SW480 (cell line): Measurements from ENCODE around the gene AAK1.

Experiments used
- DNase-seq: peaks from one replicate; pipeline ENCODE4 v3.0.0-alpha.2; 2016; ENCODE audit warnings: low spot score

AAK1 gene

GRCh38 chr2:69535817-69536241, 107.7 kb downstream of the AAK1 start:
- DNase-seq = no peak

GRCh38 chr2:69531186-69531585, 112.4 kb downstream of the AAK1 start:
- no peak for DNase-seq

GRCh38 chr2:69529480-69529879, 114.1 kb downstream of the AAK1 start:
- DNase-seq = no peak

- DNase-seq = no peak
These were observed 118.3 kb downstream of the AAK1 start for GRCh38 chr2:69525261-69525660.

GRCh38 chr2:69524799-69525198, 118.7 kb downstream of the AAK1 start:
- no peak for DNase-seq

- no peak for DNase-seq
These were observed 121.8 kb downstream of the AAK1 start for GRCh38 chr2:69521747-69522146.

GRCh38 chr2:69518841-69519240, 124.7 kb downstream of the AAK1 start:
- peak; percentile 51 for DNase-seq

GRCh38 chr2:69517410-69517809, 126.1 kb downstream of the AAK1 start:
- DNase-seq = no peak

GRCh38 chr2:69514819-69515218, 128.7 kb downstream of the AAK1 start:
- no peak for DNase-seq

- DNase-seq = no peak
These were observed 129.1 kb downstream of the AAK1 start for GRCh38 chr2:69514406-69514805.

GRCh38 chr2:69512446-69512845, 131.1 kb downstream of the AAK1 start:
- no peak for DNase-seq

GRCh38 chr2:69510204-69510603, 133.3 kb downstream of the AAK1 start:
- DNase-seq = no peak

GRCh38 chr2:69509750-69510140, 133.8 kb downstream of the AAK1 start:
- DNase-seq = no peak

- no peak for DNase-seq
These were observed 134.4 kb downstream of the AAK1 start for GRCh38 chr2:69509011-69509749.

- no peak for DNase-seq
These were observed 137.8 kb downstream of the AAK1 start for GRCh38 chr2:69505710-69506109.

- no peak for DNase-seq
These were observed 142.2 kb downstream of the AAK1 start for GRCh38 chr2:69501301-69501700.

- DNase-seq = no peak
These were observed 143.6 kb downstream of the AAK1 start for GRCh38 chr2:69499966-69500365.

- DNase-seq = no peak
These were observed 144.3 kb downstream of the AAK1 start for GRCh38 chr2:69499242-69499641.

- no peak for DNase-seq
These were observed 147.7 kb downstream of the AAK1 start for GRCh38 chr2:69495861-69496260.

GRCh38 chr2:69495008-69495407, 148.5 kb downstream of the AAK1 start:
- DNase-seq = no peak

- no peak for DNase-seq
These were observed 149.4 kb downstream of the AAK1 start for GRCh38 chr2:69494126-69494525.

- peak; percentile 20 for DNase-seq
These were observed 150.3 kb downstream of the AAK1 start for GRCh38 chr2:69493268-69493667.

GRCh38 chr2:69491864-69492263, 151.7 kb downstream of the AAK1 start:
- DNase-seq = peak; percentile 27

GRCh38 chr2:69490486-69490885, 153.1 kb downstream of the AAK1 start:
- DNase-seq = no peak
